Stimulated activated CD8-positive, alpha-beta memory T cell treated with anti-CD3 and anti-CD28 coated beads, Interleukin-7, amount 100 ng/mL, for 48 hours (primary cell): ENCODE results near the gene GMIP.

Source experiments
- DNase-seq, 2 donors: peaks; one replicate each; pipeline ENCODE4 v3.0.0-alpha.2; 2020; ENCODE audit warnings: low read depth in 1 of 2; ENCODE audit errors: extremely low read depth in 1 of 2

The GMIP gene

GRCh38 chr19:19637186-19637522 lies 6.3 kb downstream of the GMIP start:
- no peak for DNase-seq

GRCh38 chr19:19636573-19637185 lies 6.8 kb downstream of the GMIP start:
- DNase-seq: no peak

GRCh38 chr19:19635313-19635702 lies 8.1 kb downstream of the GMIP start:
- DNase-seq: no peak

- DNase-seq: no peak
Measured at GRCh38 chr19:19634516-19635312, 8.7 kb downstream of the GMIP start.

- no peak for DNase-seq
Measured at GRCh38 chr19:19633711-19634515, 9.5 kb downstream of the GMIP start.

GRCh38 chr19:19632661-19633060 lies 10.8 kb downstream of the GMIP start:
- no peak for DNase-seq

GRCh38 chr19:19631346-19631745 lies 12.1 kb downstream of the GMIP start:
- DNase-seq: no peak

GRCh38 chr19:19630426-19630825 lies 13.0 kb downstream of the GMIP start:
- no peak for DNase-seq

GRCh38 chr19:19630062-19630414 lies 13.4 kb downstream of the GMIP start:
- no peak for DNase-seq

GRCh38 chr19:19628501-19629134 lies 14.8 kb downstream of the GMIP start:
- no peak for DNase-seq

GRCh38 chr19:19627621-19628500 lies 15.6 kb downstream of the GMIP start, which contains the start of gene LPAR2:
Gene LPAR2, minus strand, starts transcription at chr19:19628220. Its CDS starts 945 bp downstream, at chr19:19627275.
- peak; percentile 49 for DNase-seq

GRCh38 chr19:19626516-19627472 lies 16.7 kb downstream of the GMIP start:
- DNase-seq: no peak

- DNase-seq: no peak
Measured at GRCh38 chr19:19624032-19624570, 19.4 kb downstream of the GMIP start.

- no peak for DNase-seq
Measured at GRCh38 chr19:19623383-19623782, 20.1 kb downstream of the GMIP start.

- no peak for DNase-seq
Measured at GRCh38 chr19:19619849-19620210, 23.6 kb downstream of the GMIP start.

GRCh38 chr19:19619181-19619848 lies 24.1 kb downstream of the GMIP start:
- no peak for DNase-seq

- DNase-seq: peak; percentile 98 to 99
Measured at GRCh38 chr19:19618219-19619051, 25.0 kb downstream of the GMIP start, which contains the start of gene PBX4. Gene PBX4, minus strand, starts transcription at chr19:19618687. Its CDS starts 58 bp downstream, at chr19:19618629.
